Right hindlimb (tissue), 1 donor: ENCODE data around the gene LIMS1.
"Not testable (repeated sequence)": the region's sequence is repeated elsewhere in the genome, so short reads cannot be mapped to it uniquely, and the experiment has no call there.

Experiments used
- DNase-seq: peaks from one replicate; pipeline ENCODE4 v3.0.0-alpha.2; 2018

Gene LIMS1

DNA sequence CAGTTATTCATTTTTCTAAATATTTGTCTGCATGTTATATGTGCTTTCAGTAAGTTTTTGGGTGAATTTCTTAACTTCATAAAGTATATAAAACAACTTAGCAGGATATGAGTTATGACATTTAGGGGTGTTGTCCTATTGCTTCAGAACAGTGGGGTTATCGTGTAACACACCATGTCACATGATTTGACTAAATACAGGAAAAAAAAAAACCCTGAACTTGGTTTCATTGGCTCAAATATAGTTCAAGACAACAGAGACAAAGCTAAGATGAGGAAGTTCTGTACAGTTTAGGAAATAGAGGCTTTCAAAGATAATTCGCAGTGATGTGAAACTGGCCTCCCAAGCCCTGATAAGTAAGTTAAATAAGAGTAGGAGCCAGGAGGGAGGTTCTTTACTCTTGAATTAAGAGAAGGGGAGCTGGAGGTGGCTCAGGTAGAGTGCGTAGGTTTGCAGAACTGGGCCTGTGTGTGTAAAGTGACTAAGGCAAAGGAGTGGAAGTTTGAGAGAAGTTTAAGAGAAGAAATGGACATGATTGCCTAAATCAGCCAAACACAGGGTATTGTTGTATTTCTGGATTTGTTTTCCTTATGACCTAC is 53.9 kb downstream of the LIMS1 start:
- DNase-seq = no peak

DNA sequence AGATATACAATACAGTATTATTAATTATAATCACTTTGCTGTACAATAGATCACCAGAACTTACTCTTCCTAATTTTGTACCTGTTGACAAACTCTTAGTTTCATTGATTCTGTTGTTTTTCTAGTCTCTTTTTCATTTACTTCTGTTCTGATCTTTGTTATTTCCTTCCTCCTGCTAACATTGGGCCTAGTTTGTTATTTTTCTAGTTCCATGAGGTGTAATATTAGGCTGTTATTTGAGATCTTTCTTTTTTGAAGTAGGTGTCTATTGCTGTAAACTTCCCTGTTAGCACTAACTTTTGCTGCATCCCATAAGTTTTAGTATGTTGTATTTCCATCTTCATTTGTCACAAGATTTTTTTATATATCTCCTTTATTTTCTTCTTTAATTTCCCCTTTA is 55.1 kb downstream of the LIMS1 start:
- no peak for DNase-seq

DNA sequence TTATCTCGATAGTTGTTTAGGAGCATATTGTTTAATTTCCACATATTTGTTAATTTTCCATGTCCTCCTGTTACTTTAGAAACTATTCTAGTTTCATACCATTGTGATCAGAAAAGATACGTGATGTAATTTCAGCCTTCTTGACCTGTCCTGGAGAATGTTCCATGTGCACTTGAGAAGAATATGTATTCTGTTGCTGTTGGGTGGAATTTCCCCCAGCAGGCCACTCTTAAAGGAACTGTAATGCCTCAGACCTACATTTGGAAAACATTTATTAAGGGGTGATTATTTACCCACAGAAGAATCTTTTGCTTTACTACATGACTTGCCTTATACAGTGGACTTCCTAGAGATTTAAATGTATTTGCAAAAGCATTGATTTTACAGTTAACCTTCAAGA is 55.5 kb downstream of the LIMS1 start:
- DNase-seq = no peak

DNA sequence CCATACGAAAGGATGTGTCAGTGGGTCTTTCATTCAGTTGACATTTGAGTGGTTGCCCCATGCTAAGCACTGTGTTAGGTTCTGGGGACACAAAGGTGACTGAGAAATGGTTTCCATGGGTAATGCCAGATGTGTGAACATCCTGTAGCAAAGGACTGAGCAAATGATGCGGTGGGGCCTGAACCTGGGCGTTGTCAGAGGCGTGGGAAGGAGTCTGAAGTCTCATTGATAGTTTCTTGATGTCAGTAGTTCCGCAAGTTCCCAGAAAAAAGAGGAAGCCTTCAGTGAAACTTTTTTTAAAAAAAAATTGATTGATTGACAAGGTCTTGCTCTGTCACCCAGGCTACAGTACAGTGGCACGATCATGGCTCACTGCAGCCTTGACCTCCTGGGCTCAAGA is 56.9 kb downstream of the LIMS1 start:
- no peak for DNase-seq

DNA sequence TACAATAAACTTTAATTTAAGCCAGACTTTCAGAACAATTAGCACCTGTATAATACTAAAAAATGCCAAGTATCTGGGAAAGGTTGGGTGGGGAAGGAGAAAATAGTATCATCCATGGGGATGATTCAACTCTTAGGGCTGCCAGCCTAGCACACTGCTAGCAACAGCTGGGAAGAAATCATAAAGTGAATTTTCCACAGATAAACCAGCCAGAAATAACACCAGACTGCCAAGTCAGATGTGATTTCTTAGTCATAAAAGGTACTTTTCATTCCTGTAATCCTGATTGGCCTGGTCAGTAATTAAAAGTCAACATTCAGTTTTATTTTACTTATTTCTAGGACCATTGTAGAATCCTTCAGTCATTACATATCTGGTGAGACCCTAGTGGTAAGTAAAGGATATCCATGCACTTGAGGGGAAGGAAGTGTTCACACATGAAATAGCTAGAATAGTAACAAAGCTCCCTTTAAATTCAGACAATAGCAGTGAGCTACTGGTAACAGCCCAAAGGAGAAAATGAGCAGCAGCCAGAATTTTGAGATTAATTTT is 59.4 kb downstream of the LIMS1 start:
- no peak for DNase-seq

DNA sequence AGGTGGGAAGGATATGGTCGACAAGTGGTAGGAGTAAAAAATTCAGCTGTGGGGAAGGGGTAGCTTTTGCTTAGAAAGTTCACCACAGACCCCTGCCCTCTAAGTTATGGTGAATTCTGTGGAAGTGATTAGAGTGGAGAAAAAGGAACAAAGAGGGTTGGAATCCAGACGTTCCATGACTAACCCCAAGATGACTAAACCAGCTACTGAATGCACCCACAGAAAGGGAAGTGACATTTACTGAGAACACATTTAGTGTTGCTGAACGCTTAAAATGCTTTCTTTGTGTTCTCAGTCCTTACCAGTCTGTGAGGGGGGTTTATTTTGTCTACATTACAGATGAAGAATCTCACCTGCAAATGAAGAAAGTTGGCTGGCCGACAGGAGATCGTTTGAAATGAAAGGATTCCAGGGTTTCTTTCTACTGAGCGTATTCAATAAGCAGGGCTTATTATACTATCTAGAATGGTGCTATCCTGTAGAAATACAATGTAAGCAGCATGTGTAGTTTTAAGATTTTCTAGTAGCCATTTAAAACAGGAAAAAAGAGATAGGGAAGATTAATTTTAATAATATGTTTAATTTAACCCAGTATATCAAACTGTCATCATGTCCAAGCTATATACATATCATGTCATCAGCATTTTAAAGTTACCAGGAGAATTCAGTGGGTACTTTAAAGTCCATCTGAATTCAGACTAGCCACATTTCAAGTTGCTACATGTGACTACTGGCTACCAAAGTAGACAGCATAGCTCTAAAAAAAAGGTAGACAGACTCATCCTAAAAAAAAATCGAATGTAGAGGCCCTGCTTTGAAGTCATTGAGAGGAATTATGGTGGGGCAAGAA is 60.1 kb downstream of the LIMS1 start:
- no peak for DNase-seq

DNA sequence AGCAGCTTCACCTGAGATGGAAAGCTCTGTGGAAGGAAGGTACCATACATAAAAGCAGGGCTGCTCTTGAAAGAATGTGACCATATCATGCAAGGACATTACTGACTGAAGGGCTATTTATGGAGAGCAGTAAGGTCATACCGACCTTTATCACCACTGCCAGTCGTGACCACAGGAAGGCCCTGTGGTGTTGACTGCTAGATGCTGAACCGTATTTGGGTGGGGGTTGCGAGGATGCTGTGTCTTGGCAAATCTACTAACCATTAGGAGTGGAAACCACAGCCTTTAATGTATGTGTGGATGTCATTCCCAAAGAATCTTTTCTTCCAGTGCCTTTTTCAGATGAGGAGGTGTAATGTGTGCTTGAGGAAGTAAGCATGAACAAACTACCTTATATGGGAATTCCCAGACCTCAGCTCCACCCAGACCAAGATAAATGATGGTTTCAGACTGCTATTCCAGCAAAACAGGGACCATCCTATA is 60.8 kb downstream of the LIMS1 start:
- peak; percentile 51 for DNase-seq

DNA sequence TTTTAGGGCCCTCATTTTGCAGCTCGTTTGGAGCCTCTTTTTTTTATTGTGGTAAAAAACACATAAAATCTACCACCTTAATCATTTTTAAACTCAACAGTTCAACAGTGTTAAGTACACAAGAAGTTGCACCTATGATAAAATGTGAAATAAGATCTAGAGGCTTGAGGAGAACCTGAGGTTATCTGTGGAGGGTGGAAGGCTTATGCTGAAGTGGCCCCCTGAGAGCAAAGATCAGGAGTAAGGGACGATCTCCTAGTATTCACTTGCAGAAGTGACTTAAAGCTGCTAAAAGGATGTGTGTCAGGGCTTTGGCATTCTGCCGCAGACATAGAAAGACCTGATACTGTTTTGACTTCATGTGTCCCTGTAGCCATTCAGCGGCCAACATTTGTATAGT is 61.5 kb downstream of the LIMS1 start:
- DNase-seq = not testable (repeated sequence)

DNA sequence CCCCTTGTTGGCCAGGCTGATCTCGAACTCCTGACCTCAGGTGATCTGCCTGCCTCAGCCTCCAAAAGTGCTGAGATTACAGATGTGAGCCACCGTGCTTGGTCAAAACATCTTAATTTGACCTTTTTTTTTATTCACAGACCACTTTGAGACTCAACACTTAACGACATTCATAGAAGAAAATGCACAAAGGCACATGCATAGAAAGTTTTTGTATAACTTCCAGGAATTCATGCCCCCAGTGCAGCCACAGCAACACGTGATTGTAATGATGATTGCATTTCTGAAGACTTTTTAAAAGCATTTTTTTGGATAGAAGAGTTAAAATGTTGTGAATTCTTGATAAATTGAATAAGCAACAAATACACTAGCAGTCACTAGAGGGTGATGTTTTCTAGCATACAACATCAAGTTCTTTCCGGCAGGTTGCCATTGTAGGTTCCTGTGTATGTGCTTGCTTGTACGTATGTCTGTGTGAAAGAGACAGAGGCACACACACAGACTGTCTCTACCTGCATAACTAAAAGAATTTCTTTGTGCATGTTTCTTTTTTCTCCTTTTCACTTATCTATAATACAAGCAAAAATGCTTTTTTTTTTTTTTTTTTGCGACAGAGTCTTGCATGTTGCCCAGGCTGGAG is 63.0 kb downstream of the LIMS1 start:
- not testable (repeated sequence) for DNase-seq

DNA sequence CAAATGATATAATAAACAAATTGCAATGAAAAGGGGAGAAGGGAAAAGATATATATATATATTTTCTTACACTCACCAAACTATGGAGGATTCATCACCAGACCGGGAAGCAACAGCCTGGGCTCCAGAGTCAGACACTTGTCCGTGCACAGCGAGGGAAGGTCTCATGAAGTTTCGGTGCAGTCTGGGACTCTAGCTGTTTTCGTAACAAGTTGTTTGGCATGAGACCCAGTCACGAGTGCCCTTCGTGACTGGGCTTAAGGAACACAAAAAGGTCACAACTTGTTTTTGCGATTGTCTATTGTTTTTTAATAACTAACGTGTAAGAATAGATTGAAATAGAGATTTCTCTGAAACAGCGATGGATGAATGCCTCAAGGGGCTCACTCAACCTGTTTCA is 66.9 kb downstream of the LIMS1 start:
- not testable (repeated sequence) for DNase-seq

DNA sequence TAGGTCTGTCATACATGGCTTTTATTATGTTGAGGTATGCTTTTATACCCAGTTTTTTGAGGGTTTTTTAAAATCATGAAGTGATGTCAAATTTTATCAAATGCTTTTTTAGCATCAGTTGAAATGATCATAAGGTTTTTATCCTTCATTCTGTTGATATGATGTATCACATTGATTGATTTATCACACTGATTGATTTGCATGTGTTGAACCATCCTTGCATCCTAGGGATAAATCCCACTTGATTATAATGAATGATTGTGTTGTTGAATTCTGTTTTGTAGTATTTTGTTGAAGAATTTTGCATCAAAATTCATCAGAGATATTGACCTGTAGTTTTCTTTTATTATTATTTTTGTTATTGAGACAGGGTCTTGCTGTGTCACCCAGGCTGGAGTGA is 68.2 kb downstream of the LIMS1 start:
- DNase-seq = no peak

DNA sequence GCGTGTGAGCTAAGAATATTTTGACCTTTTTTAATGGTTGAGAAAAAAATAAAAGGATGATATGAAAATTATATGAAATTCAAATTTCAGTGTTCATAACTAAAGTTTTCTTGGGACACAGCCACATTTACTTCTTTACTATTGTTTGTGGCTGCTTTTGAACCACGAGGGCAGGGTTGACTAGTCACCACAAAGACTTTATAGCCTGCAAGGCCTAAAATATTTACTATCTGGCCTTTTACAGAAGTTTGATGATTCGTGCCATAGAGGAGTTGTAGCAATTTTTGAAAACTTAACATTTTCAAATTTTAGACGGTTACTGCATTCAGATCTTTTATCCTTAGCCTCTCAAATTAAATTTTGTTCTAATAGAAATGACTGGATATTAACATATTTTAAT is 69.9 kb downstream of the LIMS1 start:
- DNase-seq = no peak

DNA sequence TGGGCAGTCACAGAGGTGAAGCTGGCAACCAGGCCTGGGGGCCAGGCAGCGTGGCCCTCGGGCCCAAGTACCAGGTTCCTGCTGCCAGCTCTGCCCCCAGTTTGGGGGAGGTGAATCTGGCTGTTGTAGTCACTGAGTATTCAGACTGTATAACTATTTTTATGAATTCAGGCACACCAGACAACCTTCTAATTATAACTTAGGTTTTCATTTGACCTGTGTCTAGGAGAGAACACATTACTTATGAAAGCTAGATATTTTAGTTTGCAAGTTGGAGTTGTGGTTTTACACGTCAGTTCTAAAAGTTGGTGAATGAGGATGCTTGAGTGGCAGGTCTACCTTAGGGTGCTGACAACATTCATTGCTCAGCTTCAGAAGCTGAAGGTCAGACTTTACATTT is 71.7 kb downstream of the LIMS1 start:
- DNase-seq = no peak

DNA sequence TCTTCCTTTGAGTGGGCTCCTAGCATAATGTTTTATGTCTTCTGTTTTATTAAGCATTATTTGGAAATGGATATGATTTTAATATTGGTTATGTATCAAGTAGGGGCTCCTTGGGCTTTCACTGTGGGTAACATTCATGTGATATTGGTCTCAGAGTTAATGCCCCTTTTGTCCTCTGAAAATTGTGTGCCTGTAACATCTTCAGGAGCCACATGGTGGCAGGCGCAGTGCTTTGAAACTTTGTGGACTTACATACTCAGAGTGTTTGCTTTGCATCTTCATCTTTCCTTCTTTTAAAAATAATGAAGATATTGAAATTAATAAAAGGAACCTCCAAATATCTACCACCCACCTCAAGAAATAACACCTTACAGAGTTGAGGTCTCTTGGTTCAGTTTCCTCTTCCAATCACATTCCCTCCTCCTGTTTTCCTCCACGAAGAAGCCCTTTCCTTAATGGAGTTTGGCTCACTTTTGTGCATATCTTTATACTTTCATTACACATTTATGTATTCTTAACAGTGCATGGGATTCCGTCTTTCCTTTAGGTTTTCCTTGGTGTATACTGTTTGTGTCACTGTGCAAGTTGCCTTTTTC is 73.5 kb downstream of the LIMS1 start:
- DNase-seq = no peak

DNA sequence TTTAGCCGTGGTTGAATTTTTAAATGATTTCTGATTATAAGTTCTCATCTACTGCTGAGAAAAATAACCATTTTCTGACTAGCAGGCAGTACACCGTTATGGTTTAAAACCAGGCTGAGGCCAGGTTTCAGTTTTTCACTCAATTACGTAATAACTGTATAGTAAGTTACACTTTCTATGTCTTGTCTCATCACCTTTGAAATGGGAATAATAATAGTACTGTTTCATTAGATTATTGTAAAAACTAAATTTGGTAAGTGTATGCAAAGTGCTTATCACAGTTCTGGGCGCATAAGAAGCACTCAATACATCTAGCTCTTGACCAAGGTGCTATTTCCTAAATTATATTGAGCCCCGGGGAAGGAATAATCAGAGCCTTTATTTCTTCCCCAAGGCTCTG is 76.8 kb downstream of the LIMS1 start:
- no peak for DNase-seq

DNA sequence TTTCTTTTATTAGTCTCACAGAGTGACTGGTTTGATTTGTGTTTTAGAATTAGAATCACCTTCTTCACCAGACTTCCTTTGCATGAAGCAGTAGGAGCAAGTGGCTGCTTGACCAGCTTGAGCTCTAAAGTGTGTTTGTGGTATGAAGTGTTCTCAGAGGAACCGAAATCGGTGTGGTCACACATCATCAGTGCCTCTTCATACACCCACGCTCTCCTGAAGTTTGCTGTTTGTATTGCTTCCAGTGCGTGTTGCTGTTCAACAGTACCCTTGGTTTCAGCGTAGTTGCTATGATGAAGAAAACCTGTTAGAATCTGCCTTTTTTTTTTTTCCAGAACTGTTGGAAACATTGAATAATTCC is 77.9 kb downstream of the LIMS1 start:
- DNase-seq = no peak

DNA sequence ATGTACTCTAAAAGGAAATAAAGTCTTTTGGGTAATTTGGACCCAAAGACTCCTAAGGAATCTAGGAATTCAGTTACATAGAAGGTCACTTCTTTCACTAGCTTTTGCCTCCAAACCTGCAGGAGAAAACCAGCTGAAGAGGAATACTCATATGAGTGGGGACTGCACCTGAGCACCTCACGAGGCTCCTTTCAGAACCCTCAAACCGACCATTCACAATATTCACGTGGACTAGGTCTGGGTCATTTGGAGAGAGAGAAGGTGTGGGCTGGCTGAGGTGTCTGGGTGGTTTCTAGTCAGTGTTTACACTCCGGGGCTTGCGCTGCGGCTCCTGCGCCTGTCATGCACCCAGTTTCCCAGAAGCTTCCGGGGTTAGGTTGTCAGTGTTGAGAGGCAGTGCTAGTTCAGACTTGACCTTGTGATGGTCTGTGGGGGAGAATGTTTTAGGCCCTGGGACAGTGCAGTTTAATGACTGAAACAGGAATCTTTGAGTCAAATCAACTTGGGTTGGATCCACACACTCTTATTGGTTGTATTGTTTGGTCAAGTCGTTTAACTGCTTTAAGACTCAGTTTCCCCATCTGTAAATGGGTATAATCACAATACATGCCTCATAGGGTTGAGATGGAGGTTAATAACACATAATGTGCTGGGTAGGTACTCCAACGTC is 78.4 kb downstream of the LIMS1 start:
- DNase-seq = no peak

DNA sequence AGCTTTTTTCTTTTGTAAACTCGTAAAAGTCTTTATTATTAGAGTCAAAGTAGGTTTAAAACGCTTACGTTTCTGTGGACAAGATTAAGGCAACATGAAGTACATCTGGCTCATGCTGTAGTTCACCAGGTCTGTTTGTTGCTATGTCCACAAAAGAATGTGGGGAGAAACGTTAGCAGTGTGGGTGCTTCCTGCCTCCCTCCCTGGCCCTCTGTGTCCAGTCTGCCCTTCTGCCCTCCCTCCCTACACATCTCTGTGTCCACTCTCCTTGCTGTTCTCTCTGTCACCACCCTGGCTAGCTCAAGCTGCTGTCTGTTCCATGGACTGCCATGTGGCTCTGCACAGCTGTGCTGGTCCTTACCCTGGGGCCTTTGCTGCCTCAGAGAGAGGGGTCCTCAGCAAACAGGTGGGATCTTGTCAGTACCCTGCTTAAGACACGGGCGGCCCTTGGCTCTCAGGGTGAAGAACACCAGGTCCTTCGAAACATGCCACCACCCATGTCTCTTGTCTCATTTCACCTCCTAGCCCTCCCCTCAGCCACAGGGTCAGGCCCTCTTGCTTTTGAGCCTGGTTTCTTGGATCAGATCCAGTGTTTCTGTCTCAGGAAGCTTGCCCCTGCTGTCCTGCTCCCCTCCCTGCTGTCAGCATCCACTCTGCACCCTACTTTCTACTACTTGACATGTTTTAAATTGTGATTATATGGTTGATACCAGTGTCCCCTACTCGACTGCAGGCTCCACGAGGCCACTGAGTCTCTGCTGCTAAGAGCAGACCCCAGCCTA is 79.2 kb downstream of the LIMS1 start:
- no peak for DNase-seq

DNA sequence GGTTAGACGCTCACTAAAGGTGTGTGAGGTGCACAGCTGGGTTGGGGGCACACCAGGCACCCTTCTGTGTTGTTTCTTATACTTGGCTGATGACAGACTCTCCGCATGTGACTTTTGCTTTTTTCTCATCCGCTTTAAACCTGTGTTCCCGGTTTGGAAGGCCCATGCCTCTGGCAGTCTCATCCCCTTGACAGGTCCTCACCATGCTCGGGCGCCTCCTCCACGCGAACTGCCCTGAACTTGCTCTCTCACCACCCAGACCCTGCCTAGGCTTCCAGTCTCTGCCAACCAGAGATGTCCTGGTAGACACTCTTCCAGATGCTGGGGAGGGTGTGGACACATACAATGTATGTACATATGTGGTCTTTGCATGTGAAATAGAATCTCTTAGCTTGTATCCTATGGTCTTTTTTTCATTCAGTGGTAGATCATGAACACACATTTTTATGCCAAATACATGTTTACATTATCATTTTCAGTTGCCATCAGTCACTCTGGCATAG is 79.8 kb downstream of the LIMS1 start:
- DNase-seq = no peak

DNA sequence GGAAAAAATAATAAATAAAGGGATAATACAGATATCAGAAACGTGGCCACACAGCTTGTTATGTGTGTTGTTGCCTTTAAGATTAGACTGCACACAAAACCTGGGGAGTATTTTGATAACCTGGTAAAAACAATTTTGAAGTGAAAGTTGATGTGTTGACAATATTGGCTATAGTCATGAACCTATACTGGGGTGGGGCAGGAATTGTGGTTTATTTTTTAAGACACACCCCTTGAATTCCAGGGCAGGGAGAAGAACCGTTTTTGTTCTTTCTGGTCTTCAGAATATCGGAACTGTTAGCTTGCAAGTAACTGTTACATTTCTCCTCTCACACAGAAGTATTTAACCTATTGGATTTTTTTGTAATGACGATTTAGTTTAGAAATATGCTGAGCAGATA is 80.4 kb downstream of the LIMS1 start:
- DNase-seq = no peak

DNA sequence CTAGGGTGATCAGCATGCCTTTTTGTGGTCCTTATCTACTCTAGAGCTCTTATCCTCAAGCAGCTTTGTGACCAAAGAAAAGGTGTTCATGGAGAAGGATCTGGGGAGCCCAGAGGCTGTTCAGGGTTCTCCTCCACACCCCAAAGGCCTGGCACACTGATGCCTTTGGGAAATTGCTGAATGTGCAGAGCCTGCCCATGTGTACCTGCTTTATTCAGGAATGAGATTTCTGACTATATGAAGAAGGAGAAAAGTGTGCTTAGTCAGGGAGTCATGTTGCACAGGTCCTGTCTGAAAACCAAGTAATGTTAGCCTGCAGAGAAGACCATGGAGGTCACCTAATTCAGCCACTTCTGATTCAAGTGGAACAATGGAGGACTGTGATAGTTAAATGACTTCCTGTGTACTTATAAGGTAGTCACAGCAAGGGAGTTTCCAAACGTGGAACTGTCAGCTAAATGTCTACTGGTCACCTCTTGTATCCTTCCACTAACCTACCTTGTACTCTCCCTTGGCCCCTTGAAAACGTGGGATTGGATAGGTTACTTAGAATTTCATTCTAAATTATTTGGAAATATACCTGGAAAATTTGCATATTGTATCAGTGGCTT is 81.3 kb downstream of the LIMS1 start:
- no peak for DNase-seq
